ENCODE results near the gene TTC24.
"Not testable (repeated sequence)": the region's sequence is repeated elsewhere in the genome, so short reads cannot be mapped to it uniquely, and the experiment has no call there.

The TTC24 gene

GRCh38 chr1:156612666-156613065 is 33.1 kb downstream of the TTC24 start:
- no peak for DNase-seq

DNA sequence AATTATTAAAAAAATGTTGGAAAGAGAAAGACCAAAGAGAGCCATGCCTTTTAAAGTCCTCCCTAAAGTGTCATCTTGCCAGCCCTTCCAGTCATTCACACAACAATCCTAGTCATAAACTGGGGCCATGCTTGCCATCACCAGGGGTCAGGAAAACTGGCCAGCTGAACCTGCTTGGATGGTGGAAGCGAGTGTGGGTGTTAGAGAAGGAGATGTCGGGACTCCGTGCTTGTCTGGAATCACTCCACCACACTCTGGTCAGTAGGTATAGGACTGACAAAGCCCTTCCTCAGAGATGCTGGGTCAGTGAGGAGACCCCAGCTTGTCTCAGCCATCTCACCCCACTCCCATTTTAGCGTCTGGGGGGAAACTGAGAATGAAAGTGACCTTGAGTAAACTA is 36.4 kb downstream of the TTC24 start:
- no peak for DNase-seq

GRCh38 chr1:156616463-156616862 is 36.9 kb downstream of the TTC24 start:
- DNase-seq = no peak

- no peak for DNase-seq
These were observed 39.5 kb downstream of the TTC24 start, which contains the start of gene HAPLN2 for GRCh38 chr1:156618853-156619581. Gene HAPLN2 (plus strand): TSS chr1:156619415. CDS start chr1:156623491, 4,076 bp downstream.

- DNase-seq = no peak
These were observed 40.0 kb downstream of the TTC24 start for GRCh38 chr1:156619582-156619955.

GRCh38 chr1:156622581-156623297 is 43.2 kb downstream of the TTC24 start:
- no peak for DNase-seq

- DNase-seq = no peak
These were observed 44.7 kb downstream of the TTC24 start for GRCh38 chr1:156623946-156624813.

DNA sequence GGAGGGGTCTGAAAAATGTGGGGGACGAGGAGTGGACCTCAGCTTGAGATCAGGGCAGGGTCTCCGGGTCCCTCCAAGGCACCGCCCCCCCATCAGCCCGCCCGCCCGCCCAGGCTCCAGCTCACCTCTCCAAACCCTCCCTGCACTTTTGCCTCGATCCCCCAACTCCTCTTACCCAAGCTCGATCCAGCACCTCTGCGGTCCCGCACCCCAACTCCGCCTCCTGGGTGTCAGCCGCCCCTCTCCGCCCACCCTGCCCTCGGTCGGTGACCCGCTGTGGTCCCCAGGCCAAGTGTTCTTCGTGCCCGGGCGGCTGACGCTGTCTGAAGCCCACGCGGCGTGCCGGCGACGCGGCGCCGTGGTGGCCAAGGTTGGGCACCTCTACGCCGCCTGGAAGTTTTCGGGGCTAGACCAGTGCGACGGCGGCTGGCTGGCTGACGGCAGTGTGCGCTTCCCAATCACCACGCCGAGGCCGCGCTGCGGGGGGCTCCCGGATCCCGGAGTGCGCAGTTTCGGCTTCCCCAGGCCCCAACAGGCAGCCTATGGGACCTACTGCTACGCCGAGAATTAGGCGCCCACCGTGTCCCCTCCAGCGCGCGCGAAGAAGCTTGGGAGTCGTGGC is 45.4 kb downstream of the TTC24 start:
- DNase-seq = no peak

DNA sequence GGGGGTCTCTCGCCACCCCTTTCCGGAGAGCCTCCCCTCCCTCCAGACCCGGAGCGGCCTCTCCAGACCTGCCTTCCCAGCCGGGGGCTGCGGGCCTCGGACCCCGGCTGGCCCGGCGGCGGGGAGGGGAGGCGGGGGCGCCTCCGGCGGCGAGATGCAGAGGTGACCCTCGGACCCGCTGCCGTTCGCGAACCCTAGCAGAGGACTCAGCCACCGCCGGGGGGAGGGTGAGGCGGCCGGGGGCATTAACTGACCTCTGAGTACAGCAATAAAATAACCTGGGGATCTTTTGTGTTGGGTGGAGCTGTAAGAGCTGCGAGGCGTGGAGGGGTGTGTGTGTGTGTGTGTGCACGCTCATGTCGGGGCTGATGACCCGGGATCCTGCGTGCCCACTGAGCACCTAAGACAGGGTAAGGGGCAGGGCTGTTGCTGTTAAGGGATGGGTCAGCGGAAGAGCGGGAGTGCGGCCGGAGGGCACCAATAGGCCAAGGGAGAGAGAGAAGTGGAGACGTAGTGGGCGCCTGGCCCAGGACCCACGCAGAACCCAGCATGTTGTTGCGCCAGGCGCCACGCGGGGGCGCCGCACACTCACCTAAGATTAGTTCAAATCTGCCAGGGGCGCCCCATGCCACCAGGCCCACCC is 46.0 kb downstream of the TTC24 start:
- DNase-seq = no peak

DNA sequence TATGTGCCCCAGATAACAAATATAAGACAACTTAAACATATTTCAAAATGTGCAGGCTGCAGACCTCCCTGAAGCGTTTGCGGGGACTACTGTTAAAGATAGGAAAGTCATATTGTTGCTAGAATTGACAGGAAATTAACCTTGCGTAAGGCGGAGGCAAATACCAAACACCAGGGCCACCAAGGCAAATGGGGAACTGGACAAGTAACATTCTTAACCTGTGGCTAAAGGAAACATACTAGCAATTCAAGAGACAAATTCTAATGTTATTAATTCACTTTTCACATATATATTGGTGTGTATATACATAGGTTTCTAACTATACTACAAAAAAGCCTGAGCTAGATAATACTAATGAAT is 46.5 kb downstream of the TTC24 start:
- no peak for DNase-seq

DNA sequence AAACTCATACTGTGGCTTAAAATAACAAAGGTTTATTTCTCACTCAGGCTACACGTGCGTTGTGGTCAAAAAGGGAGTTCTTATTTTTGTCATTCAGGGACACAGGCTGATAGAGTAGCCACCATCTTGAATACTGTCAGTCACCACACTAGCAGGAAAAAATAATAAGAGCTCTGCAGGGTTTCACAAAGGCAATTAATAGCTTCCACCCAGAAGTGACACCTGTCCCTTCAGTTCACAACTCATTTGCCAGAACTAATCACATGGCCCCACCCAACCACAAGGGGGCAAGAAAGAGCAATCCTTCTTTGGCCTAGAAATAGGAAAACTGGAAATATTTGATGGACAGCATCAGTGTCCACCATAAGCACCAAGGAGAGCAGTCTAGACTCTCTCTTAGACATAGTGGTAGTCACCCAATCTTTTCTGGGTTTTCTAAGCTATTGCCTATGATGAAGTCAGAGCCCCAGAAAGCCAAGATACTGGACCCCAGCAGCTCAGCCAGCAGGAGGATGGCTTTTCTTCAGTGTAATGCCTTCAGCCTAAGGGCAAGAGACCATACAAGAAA is 47.9 kb downstream of the TTC24 start:
- no peak for DNase-seq

DNA sequence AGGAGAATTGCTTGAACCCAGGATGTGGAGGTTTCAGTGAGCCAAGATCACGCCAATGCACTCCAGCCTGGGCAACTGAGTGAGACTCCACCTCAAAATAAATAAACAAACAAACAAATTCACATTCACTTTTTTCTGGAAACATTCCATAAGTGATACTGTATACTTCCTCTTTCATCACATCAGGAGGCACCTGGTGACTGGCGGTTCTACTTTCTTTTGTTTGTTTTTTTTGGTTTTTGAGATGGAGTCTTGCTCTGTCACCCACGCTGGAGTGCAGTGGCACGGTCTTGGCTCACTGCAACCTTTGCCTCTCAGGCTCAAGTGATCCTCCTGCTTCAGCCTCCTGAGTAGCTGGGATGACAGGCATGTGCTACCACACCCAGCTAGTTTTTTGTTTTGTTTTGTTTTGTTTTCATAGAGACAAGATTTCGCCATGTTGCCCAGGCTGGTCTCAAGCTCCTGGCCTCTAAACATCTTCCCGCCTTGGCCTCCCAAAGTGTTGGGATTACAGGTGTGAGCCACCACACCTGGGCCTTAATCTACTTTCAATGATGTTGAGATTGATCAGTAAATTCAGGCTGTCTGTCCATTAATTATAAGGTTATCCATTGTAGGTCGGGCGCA is 50.4 kb downstream of the TTC24 start:
- DNase-seq = no peak

- DNase-seq = not testable (repeated sequence)
These were observed 51.6 kb downstream of the TTC24 start for GRCh38 chr1:156631152-156631551.

DNA sequence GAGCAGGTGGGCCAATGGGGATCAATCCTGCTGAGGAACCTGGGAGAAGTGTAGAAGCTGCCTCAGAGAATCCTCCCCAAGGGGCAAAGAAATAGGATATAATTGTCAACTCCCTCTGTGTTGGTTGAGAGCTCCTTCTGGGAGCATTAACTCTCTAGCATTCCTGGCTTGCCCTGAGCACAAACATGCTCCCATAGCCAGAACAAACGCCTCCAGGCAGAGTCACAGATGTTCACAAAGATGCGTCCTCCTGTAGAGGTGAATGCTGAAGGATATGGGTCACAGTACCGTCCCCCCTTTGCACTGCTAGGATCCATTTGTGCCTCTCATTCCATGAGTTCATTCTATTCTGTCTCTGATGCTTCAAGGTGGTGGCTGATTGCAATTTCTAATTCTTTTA is 52.8 kb downstream of the TTC24 start:
- DNase-seq = no peak
